WI38 (cell line): ENCODE data around the gene HSD17B10.

Source experiments
- H3K4me3 ChIP-seq: 2 replicates; pipeline ENCODE4 v1.5.1; 2011; ENCODE audit warnings: low read depth, mild to moderate bottlenecking, control low read depth, low read length
- TF ChIP-seq, protein P1 (sequence below): IDR thresholded peaks from 2 replicates; pipeline ENCODE4 v1.5.1; 2012; ENCODE audit warnings: low read depth, mild to moderate bottlenecking, control low read depth, low read length

Gene HSD17B10

GRCh38 chrX:53433651-53434639 lies at the start of gene HSD17B10:
HSD17B10 (minus strand) TSS chrX:53434370; CDS start chrX:53434345, 25 bp downstream.
- H3K4me3 ChIP-seq: peak within 1 kb of the TSS; percentile 76
- TF ChIP-seq, protein P1, sequence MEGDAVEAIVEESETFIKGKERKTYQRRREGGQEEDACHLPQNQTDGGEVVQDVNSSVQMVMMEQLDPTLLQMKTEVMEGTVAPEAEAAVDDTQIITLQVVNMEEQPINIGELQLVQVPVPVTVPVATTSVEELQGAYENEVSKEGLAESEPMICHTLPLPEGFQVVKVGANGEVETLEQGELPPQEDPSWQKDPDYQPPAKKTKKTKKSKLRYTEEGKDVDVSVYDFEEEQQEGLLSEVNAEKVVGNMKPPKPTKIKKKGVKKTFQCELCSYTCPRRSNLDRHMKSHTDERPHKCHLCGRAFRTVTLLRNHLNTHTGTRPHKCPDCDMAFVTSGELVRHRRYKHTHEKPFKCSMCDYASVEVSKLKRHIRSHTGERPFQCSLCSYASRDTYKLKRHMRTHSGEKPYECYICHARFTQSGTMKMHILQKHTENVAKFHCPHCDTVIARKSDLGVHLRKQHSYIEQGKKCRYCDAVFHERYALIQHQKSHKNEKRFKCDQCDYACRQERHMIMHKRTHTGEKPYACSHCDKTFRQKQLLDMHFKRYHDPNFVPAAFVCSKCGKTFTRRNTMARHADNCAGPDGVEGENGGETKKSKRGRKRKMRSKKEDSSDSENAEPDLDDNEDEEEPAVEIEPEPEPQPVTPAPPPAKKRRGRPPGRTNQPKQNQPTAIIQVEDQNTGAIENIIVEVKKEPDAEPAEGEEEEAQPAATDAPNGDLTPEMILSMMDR: no peak

DNA sequence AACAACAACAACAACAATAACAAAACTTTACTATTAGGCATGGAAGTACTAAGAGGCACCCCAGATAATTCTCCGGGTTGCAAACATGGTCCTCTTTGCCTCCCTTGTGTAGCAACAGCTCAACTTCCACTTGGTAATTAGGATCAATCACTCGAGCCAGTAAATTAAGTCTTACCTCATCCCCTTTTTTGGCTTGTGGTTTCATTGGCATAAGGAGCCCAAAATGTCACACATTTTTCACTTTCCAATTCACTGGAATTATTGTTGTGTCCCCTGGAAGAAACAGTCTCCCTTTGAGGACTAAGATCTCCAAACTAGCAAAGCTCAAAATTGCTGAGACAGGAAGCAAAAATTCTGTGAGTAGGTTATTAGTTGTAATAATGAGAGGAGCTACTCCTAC lies 49.2 kb upstream of the HSD17B10 start:
- TF ChIP-seq, protein P1: no peak
- no peak overlapping the region for H3K4me3 ChIP-seq

DNA sequence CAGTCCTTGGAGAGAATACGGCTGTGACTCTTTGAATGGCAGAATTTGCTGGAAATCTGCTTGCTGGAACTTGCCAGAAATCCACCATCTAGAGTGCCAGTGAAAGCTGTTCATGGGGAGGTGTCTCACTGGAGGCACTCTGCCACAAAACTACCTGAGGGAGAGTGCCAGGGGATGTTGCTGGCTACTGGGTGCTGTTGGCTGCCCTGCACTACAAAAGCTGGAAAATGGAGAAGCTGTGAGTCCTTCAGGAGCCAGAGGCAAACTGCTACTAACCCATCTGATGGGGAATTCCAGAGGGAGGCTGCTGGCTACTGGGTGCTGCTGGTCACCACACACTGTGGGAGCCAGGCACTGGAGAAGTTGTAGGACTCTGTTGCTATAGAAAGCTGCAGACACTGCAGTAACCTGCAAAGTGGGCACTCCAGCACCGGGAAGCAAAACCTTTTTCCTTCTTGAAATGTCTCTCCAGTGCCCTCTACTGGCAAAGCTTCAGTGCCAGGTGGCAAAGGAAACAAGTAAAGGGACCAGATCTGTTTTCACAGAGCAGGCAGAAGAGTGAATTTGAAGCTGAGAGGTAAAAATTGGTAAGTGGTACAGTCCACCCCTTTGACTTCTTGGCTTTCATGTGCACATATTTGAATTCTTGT lies 47.8 kb upstream of the HSD17B10 start:
- H3K4me3 ChIP-seq: no peak overlapping the region
- TF ChIP-seq, protein P1: peak; percentile 90

GRCh38 chrX:53481093-53481492 lies 46.9 kb upstream of the HSD17B10 start:
- H3K4me3 ChIP-seq: no peak overlapping the region
- TF ChIP-seq, protein P1: peak; percentile 50; the same call in 1 of the 2 replicates

GRCh38 chrX:53479301-53479700 lies 45.1 kb upstream of the HSD17B10 start:
- H3K4me3 ChIP-seq: no peak overlapping the region
- TF ChIP-seq, protein P1: no peak

DNA sequence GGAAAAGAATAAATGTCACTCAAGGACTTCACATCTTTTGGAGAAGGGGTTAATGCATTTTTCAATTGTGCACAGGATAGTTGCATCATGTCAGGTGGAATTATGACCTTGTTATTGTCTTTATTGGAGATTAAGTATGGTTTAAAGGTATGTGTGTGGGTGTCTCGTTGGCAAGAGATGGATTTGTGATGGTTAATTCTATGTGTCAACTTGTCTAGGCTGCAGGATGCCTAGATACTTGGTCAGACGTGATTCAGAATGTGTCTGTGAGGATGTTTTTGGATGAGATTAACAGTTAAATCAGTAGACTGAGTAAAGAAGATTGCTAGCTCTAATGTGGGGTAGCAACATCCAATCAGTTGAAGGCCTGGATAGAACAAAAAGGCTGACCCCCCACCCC lies 42.2 kb upstream of the HSD17B10 start:
- TF ChIP-seq, protein P1: no peak
- H3K4me3 ChIP-seq: no peak overlapping the region

DNA sequence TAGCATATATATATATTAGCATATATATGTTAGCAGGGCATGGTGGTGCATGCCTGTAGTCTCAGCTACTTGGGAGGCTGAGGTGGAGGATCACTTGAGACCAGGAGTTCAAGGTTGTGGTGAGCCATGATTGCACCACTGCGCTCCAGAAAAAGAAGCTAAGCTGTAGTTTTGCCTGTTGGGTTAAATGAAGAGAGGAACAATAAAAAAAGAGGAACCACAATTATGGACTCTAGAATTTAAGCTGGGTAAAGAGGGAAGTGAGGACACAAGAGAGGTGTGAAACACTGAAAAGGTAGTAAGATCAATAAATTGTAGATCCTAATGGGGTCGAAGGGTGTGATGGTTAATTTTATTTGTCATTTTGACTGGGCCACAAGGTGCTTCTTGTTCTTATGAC lies 40.5 kb upstream of the HSD17B10 start:
- TF ChIP-seq, protein P1: no peak
- H3K4me3 ChIP-seq: no peak overlapping the region
